NT2/D1 (cell line): ENCODE measurements around the gene MMP20.

Experiments used
- SUZ12 ChIP-seq: IDR thresholded peaks from 2 replicates; pipeline ENCODE4 v1.6.1; 2011; ENCODE audit not compliant: insufficient read length, insufficient read depth; ENCODE audit errors: extremely low read depth
- ZNF274 ChIP-seq: IDR thresholded peaks from 2 replicates; pipeline ENCODE4 v1.6.1; 2011; ENCODE audit warnings: mild to moderate bottlenecking, low read depth, low read length

GRCh38 chr11:102632026-102632425, 6.9 kb upstream of the MMP20 start:
- TF ChIP-seq ZNF274 = no peak
- no peak for TF ChIP-seq SUZ12
